Islet precursor cell (in vitro differentiated cells): ENCODE results near the gene SNORC.
"Not testable (repeated sequence)": the region's sequence is repeated elsewhere in the genome, so short reads cannot be mapped to it uniquely, and the experiment has no call there.

ENCODE experiments used
- DNase-seq: peaks from one replicate; pipeline ENCODE4 v3.0.0-alpha.2; 2018

SNORC gene

GRCh38 chr2:232870018-232870765 is at the start of gene SNORC:
Gene SNORC (plus strand): TSS chr2:232870264. CDS start chr2:232870342, 78 bp downstream.
- no peak for DNase-seq

- DNase-seq, result no peak
These were observed 40.1 kb upstream of the SNORC start for GRCh38 chr2:232829988-232830387.

- DNase-seq, result no peak
These were observed 38.6 kb upstream of the SNORC start for GRCh38 chr2:232831496-232831895.

- DNase-seq, result no peak
These were observed 36.2 kb upstream of the SNORC start for GRCh38 chr2:232833830-232834229.

GRCh38 chr2:232835687-232836208 is 34.3 kb upstream of the SNORC start:
- no peak for DNase-seq

- DNase-seq, result no peak
These were observed 33.1 kb upstream of the SNORC start for GRCh38 chr2:232836934-232837333.

GRCh38 chr2:232838406-232838874 is 31.6 kb upstream of the SNORC start:
- DNase-seq, result no peak

GRCh38 chr2:232839411-232840079 is 30.5 kb upstream of the SNORC start:
- no peak for DNase-seq

GRCh38 chr2:232842689-232843088 is 27.4 kb upstream of the SNORC start:
- DNase-seq, result no peak

- DNase-seq, result no peak
These were observed 26.2 kb upstream of the SNORC start for GRCh38 chr2:232843834-232844233.

GRCh38 chr2:232846055-232846454 is 24.0 kb upstream of the SNORC start:
- DNase-seq, result no peak

- no peak for DNase-seq
These were observed 20.0 kb upstream of the SNORC start for GRCh38 chr2:232850039-232850438.

- DNase-seq, result not testable (repeated sequence)
These were observed 18.0 kb upstream of the SNORC start for GRCh38 chr2:232852081-232852480.

GRCh38 chr2:232852676-232853075 is 17.4 kb upstream of the SNORC start:
- DNase-seq, result no peak

- no peak for DNase-seq
These were observed 16.0 kb upstream of the SNORC start for GRCh38 chr2:232854082-232854481.

GRCh38 chr2:232857158-232857563 is 12.9 kb upstream of the SNORC start:
- DNase-seq, result no peak

GRCh38 chr2:232859385-232859916 is 10.6 kb upstream of the SNORC start:
- no peak for DNase-seq

GRCh38 chr2:232860593-232861241 is 9.3 kb upstream of the SNORC start:
- no peak for DNase-seq

GRCh38 chr2:232861353-232861752 is 8.7 kb upstream of the SNORC start:
- no peak for DNase-seq

GRCh38 chr2:232863996-232864395 is 6.1 kb upstream of the SNORC start:
- no peak for DNase-seq

- no peak for DNase-seq
These were observed 4.9 kb upstream of the SNORC start for GRCh38 chr2:232865165-232865564.

- no peak for DNase-seq
These were observed 4.0 kb upstream of the SNORC start for GRCh38 chr2:232866104-232866503.
